Osteoblast (primary cell): ENCODE measurements around the gene CHD9. TPM values are rescaled to one million over a fixed set of nuclear protein-coding genes. Genes with fewer than 3 reads are reported as not detected.
A peak's percentile ranks its signal among the peaks of the same experiment; 100 is the strongest.

Experiments used
- DNase-seq: peaks from one replicate; pipeline ENCODE4 v3.0.0; 2011; ENCODE audit warnings: low spot score, mixed read lengths; ENCODE audit not compliant: insufficient read length; ENCODE audit errors: missing footprints
- H2AFZ ChIP-seq: 2 replicates; pipeline ENCODE4 v1.6.0; 2011; ENCODE audit warnings: mild to moderate bottlenecking, low read length
- H3K27ac ChIP-seq: 2 replicates; pipeline ENCODE4 v1.5.1; 2011; ENCODE audit warnings: mild to moderate bottlenecking, low read depth, low read length, moderate library complexity
- H3K27me3 ChIP-seq: 2 replicates; pipeline ENCODE4 v1.6.0; 2012; ENCODE audit warnings: mild to moderate bottlenecking, control low read depth, inconsistent platforms, low read length, moderate library complexity; ENCODE audit not compliant: insufficient read depth
- H3K36me3 ChIP-seq: 2 replicates; pipeline ENCODE4 v1.5.1; 2011; ENCODE audit warnings: mild to moderate bottlenecking, low read length, control low read depth, moderate library complexity; ENCODE audit not compliant: insufficient read depth
- H3K4me1 ChIP-seq: 2 replicates; pipeline ENCODE4 v1.5.1; 2011; ENCODE audit warnings: mild to moderate bottlenecking, low read length, control low read depth, moderate library complexity; ENCODE audit not compliant: insufficient read depth
- H3K4me2 ChIP-seq: 2 replicates; pipeline ENCODE4 v1.6.0; 2011; ENCODE audit warnings: mild to moderate bottlenecking, low read length; ENCODE audit not compliant: insufficient read depth
- H3K4me3 ChIP-seq: fragments of 200-600 bp; sonication (generic); 3 replicates; pipeline ENCODE4 v1.5.1; 2012; ENCODE audit warnings: mild to moderate bottlenecking, low read length, inconsistent platforms; ENCODE audit not compliant: insufficient read depth
- H3K79me2 ChIP-seq: 2 replicates; pipeline ENCODE4 v1.6.0; 2012; ENCODE audit warnings: mild to moderate bottlenecking, low read length, control low read depth, inconsistent platforms; ENCODE audit not compliant: insufficient read depth
- H3K9me3 ChIP-seq: 2 replicates; pipeline ENCODE4 v1.5.1; 2011; ENCODE audit warnings: low read depth, low read length, control low read depth
- H4K20me1 ChIP-seq: 2 replicates; pipeline ENCODE4 v1.6.0; 2012; ENCODE audit warnings: mild to moderate bottlenecking, low read length, control low read depth; ENCODE audit not compliant: insufficient read depth
- CTCF ChIP-seq: IDR thresholded peaks from 2 replicates; pipeline ENCODE4 v1.5.1; 2011; ENCODE audit warnings: mild to moderate bottlenecking, low read depth, low read length, moderate library complexity; ENCODE audit errors: extremely low read depth
- total RNA-seq: library from RNA; depleted of rRNA; stranded (reverse); fragments of >200 nt; gene quantifications from 2 replicates; pipeline ENCODE4 v1.2.3, GENCODE V29; 2012

Gene CHD9
- total RNA-seq, 1 donor, result 83.6 TPM

DNA sequence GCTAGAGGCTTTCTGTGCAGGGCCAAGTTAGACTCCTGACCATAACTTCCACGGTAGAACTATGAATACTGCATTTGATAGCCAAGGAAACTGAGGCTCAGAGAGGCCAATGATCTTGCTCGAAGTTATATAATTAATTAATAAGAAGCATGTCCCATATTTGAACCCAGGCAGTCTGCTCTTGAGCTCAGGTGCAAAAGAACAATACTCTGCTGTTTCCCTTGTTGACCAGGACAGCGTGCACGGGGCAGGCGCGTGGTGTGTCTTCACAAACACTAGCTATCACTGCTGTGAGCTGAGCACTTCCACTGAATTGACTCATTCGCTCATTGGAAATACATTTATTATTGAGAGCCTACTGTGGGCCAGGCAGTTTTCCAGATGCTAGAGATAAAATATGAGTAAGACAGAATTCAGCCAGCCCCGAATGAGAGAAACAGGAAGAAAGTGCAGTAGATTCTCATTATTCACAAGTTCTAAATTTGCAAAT lies 1.6 kb downstream of the CHD9 start:
- peak overlapping the region; percentile 91 for H3K4me3 ChIP-seq
- peak; percentile 91 for DNase-seq
- H3K27me3 ChIP-seq, result no peaks in the 10 kb centered on the region
- H3K36me3 ChIP-seq, result no peaks in the 10 kb centered on the region
- no peaks in the 10 kb centered on the region for H4K20me1 ChIP-seq
- no peak for TF ChIP-seq CTCF
- H3K79me2 ChIP-seq, result peaks cover 41% of the 10 kb centered on the region
- H2AFZ ChIP-seq, result no peak overlapping the region
- H3K4me2 ChIP-seq, result peak overlapping the region; percentile 80
- no peaks in the 10 kb centered on the region for H3K9me3 ChIP-seq
- H3K27ac ChIP-seq, result peak overlapping the region; percentile 84
- H3K4me1 ChIP-seq, result peaks cover 31% of the 10 kb centered on the region

- Histone ChIP-seq H3K4me2 (no peak overlapping the region), H3K4me1 (peaks cover 25% of the 10 kb centered on the region), H2AFZ (no peak overlapping the region), H4K20me1 (no peaks in the 10 kb centered on the region), H3K4me3 (no peak overlapping the region), H3K36me3 (no peaks in the 10 kb centered on the region), H3K27me3 (no peaks in the 10 kb centered on the region), H3K79me2 (peaks cover 49% of the 10 kb centered on the region), H3K27ac (no peak overlapping the region), H3K9me3 (no peaks in the 10 kb centered on the region)
- DNase-seq, result no peak
- TF ChIP-seq CTCF, result no peak
These were observed 2.9 kb downstream of the CHD9 start for GRCh38 chr16:53057658-53058057.

GRCh38 chr16:53058441-53058840 lies 3.6 kb downstream of the CHD9 start:
- H3K4me3 ChIP-seq, result no peak overlapping the region
- H3K27ac ChIP-seq, result no peak overlapping the region
- H3K9me3 ChIP-seq, result no peaks in the 10 kb centered on the region
- H3K4me2 ChIP-seq, result no peak overlapping the region
- DNase-seq, result no peak
- H3K4me1 ChIP-seq, result peaks cover 23% of the 10 kb centered on the region
- no peaks in the 10 kb centered on the region for H3K27me3 ChIP-seq
- H4K20me1 ChIP-seq, result no peaks in the 10 kb centered on the region
- H3K36me3 ChIP-seq, result no peaks in the 10 kb centered on the region
- peaks cover 49% of the 10 kb centered on the region for H3K79me2 ChIP-seq
- no peak overlapping the region for H2AFZ ChIP-seq
- no peak for TF ChIP-seq CTCF

DNA sequence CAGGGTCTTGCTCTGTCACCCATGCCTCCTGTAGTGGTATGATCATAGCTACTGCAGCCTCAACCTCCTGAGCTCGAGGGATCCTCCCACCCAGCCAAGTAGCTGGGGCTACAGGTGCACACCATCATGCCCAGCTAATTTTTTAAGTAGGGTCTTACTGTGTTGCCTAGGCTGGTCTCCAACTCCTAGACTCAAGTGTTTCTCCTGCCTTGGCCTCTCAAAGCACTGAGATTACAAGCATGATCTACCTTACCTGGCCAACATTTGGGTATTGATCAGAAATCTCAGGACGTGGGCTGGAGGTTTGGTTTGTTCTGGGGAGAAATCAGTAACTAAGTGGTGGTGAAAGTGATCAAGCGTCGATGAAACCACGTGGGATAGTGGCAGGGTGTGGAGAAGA lies 4.1 kb downstream of the CHD9 start:
- Histone ChIP-seq H3K4me3 (no peak overlapping the region), H3K79me2 (peaks cover 51% of the 10 kb centered on the region), H3K36me3 (no peaks in the 10 kb centered on the region), H3K27me3 (no peaks in the 10 kb centered on the region), H3K4me2 (no peak overlapping the region), H2AFZ (no peak overlapping the region), H4K20me1 (no peaks in the 10 kb centered on the region), H3K4me1 (peaks cover 23% of the 10 kb centered on the region), H3K9me3 (no peaks in the 10 kb centered on the region), H3K27ac (no peak overlapping the region)
- TF ChIP-seq CTCF, result no peak
- no peak for DNase-seq
